GM13976 (cell line): ENCODE measurements around the gene TMEM196.
"Not testable (repeated sequence)": the region's sequence is repeated elsewhere in the genome, so short reads cannot be mapped to it uniquely, and the experiment has no call there.

Source experiments
- DNase-seq: peaks from one replicate; pipeline ENCODE4 v3.0.0; 2012; ENCODE audit warnings: low spot score
- in situ Hi-C: fragments of 300-500 bp; cut with MboI; formaldehyde crosslinking; loops from one replicate; pipeline ENCODE4 v1.12.0; 2022; ENCODE audit warnings: low sequenced_read_pairs, mixed read lengths, inconsistent platforms; ENCODE audit not compliant: unreplicated experiment
- TF ChIP-seq, protein P1 (sequence below): IDR thresholded peaks from 2 replicates; pipeline ENCODE4 v1.5.1; 2012; ENCODE audit warnings: borderline replicate concordance, mild to moderate bottlenecking; ENCODE audit not compliant: insufficient read depth; ENCODE audit errors: extremely low read depth, missing control alignments, control extremely low read depth

TMEM196 gene

DNA sequence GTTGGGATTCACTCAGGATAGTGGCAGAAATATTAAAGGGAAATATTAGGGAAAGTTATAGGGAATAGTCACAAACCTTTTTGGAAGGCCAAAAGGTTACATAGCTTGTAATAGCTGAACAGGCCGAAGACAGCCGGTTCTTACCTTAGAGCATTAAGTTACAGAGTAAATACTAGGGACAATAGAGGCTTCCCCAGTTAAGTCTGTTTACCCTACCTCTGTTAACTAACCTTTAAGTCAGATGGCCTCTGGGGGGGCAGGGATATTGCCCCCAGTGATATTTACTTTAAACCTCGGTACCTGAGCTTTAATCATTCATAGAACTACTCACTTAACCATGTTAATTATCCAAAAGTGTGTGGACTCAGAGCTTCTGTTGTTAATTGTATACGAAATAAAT is 71.9 kb downstream of the TMEM196 start:
- TF ChIP-seq, protein P1, sequence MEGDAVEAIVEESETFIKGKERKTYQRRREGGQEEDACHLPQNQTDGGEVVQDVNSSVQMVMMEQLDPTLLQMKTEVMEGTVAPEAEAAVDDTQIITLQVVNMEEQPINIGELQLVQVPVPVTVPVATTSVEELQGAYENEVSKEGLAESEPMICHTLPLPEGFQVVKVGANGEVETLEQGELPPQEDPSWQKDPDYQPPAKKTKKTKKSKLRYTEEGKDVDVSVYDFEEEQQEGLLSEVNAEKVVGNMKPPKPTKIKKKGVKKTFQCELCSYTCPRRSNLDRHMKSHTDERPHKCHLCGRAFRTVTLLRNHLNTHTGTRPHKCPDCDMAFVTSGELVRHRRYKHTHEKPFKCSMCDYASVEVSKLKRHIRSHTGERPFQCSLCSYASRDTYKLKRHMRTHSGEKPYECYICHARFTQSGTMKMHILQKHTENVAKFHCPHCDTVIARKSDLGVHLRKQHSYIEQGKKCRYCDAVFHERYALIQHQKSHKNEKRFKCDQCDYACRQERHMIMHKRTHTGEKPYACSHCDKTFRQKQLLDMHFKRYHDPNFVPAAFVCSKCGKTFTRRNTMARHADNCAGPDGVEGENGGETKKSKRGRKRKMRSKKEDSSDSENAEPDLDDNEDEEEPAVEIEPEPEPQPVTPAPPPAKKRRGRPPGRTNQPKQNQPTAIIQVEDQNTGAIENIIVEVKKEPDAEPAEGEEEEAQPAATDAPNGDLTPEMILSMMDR = no peak
- in situ Hi-C loops = no loop called here
- DNase-seq = no peak

DNA sequence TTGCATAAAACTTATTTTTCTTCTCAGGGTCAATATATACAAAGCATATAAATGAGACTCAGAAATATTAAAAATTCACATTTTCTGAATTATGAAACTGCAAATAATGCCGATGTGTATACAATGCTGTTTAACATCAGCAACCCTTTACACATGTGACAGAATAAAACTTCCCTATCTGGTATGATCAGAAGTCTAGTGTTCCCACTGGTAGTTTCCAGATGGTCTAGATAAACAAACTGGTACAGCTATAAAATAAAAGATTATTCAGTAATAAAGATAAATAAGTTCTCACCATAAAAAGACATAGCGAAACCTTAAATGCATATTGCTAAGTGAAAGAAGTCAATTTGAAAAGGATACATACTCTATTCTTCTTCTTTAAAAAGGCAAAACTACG is 72.5 kb downstream of the TMEM196 start:
- TF ChIP-seq, protein P1 = no peak
- DNase-seq = no peak
- in situ Hi-C loops = no loop called here

DNA sequence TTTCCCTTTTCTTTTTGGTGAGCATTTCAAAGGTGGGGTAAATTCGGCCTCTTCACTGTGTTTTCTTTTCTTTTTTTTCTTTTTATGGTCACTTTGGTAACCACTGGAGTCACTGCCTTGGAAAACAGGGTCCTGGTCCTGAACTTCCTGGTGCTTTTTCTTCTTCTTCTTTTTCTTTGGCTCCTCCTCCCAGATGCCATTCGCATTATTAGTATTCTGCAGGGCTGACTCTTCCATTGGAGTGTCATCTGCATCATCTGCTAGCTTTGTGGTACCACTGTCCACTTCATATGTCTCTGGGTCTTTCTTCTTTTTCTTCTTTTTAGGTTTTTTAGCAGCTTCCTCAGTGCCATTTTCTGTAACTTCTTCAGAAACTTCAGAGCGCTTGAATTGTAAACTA is 75.1 kb downstream of the TMEM196 start:
- TF ChIP-seq, protein P1 = no peak
- in situ Hi-C loops = no loop called here
- DNase-seq = no peak

DNA sequence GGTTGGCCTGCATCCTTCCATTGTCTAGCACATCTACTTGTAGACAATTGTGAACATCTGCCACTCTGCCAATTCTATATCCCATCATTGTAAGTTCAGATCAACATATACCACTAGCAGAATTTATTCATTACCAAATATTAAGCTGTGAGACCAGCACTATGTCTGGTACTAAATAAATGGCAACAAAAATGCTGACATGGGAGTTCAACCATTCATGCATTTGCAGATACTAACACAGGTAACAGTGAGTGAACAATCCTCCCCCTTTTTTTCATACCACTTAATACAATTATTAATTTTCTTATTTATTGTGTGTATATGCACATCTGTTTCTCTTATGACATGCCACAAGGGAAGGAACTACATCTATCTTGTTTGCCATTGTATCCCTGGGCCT is 76.5 kb downstream of the TMEM196 start:
- no peak for DNase-seq
- in situ Hi-C loops = no loop called here
- TF ChIP-seq, protein P1 = no peak

DNA sequence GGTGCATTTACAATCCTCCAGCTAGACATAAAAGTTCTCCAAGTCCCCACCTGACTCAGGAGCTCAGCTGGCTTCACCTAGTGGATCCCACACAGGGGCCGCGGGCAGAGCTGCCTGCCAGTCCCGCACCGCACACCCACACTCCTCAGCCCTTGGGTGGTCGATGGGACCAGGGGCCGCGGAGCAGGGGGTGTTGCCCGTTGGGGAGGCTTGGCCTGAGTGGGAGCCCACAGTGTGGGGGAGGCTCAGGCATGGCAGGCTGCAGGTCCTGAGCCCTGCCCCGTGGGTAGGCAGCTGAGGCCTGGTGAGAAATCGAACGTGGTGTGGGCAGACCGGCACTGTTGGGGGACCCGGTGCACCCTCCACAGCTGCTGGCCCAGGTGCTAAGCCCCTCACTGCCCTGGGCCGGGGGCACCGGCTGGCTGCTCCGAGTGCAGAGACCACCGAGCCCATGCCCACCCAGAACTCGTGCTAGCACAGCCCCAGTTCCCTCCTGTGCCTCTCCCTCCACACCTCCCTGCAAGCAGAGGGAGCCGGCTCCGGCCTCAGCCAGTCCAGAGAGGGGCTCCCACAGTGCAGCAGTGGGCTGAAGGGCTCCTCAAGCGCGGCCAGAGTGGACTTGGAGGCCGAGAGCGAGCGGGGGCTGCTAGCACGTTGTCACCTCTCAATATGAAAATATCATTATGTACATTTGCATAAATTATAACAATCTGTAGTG is 81.1 kb downstream of the TMEM196 start:
- no peak for DNase-seq
- in situ Hi-C loops = no loop called here
- TF ChIP-seq, protein P1 = no peak

DNA sequence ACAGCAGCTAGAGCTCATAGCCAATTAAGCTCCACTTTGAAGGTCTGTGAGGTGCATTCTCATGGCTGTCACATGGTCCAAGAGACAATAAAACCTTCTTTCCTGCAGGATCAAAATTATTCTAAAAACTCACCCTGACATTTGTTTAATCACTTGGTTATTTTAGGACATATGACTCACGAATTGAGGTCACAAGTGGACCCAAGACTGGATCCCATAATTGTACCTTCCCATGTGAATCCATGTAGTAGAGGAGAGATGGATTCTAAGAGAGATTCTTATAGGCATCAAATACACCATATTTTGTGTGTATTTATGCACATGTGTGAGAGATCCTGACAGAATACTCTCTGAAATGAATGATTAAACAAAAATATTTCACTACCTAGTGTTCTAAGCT is 82.7 kb downstream of the TMEM196 start:
- TF ChIP-seq, protein P1 = no peak
- in situ Hi-C loops = no loop called here
- DNase-seq = no peak

DNA sequence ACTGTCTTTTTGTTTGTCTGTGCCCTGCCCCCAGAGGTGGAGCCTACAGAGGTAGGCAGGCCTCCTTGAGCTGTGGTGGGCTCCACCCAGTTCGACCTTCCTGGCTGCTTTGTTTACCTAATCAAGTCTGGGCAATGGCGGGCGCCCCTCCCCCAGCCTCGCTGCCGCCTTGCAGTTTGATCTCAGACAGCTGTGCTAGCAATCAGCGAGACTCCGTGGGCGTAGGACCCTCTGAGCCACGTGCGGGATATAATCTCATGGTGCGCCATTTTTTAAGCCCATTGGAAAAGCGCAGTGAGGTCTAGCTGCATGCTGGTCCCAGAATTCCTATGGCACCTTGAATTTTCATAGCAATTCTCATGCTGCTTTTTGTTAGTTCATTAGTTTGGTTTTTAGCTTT is 84.3 kb downstream of the TMEM196 start:
- DNase-seq, in situ Hi-C loops: not testable (repeated sequence)
